ENCODE measurements around the gene PDE4D.
"Not testable (repeated sequence)": the region's sequence is repeated elsewhere in the genome, so short reads cannot be mapped to it uniquely, and the experiment has no call there.

PDE4D gene

GRCh38 chr5:59312223-59312622 lies 581.3 kb downstream of the PDE4D start:
- no peak for DNase-seq

DNA sequence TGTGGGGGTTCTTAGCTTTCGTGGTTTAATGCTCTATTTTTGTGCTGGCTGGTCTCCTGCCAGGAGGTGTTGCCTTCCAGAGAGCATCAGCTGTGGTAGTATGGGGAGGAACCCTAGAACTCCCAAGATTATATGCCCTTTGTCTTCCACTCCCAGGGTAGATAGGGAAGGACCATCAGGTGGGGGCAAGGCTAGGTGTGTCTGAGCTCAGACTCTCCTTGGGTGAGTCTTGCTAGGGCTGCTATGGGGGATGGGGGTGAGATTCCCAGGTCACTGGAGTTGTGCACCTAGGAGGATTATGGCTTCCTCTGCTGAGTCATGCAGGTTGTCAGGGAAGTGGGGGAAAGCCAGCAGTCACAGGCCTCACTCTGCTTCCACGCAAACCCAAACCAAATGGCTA lies 584.8 kb downstream of the PDE4D start:
- DNase-seq = not testable (repeated sequence)

DNA sequence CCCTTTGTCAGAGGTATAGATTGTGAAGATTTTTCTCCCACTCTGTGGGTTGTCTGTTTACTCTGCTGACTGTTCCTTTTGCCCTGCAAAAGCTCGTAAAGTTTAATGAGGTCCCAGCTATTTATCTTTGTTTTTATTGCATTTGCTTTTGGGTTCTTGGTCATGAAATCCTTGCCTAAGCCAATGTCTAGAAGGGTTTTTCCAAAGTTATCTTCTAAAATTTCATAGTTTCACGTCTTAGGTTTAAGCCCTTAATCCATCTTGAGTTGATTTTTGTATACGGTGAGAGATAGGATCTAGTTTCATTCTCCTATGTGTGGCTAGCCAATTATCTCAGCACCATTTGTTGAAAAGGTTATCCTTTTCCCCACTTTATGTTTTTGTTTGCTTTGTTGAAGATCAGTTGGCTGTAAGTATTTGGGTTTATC lies 590.2 kb downstream of the PDE4D start:
- DNase-seq = not testable (repeated sequence)

DNA sequence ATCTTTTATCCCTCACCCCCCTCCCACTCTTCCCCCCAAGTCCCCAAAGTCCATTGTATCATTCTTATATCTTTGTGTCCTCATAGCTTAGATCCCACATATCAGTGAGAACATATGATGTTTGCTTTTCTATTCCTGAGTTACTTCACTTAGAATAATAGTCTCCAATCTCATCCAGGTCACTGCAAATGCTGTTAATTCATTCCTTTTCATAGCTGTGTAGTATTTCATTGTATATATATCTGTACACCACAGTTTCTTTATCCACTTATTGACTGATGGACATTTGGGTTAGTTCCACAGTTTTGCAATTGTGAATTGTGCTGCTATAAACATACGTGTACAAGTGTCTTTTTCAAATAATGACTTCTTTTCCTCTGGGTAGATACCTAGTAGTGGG lies 591.0 kb downstream of the PDE4D start:
- not testable (repeated sequence) for DNase-seq

GRCh38 chr5:59301727-59302126 lies 591.8 kb downstream of the PDE4D start:
- no peak for DNase-seq

DNA sequence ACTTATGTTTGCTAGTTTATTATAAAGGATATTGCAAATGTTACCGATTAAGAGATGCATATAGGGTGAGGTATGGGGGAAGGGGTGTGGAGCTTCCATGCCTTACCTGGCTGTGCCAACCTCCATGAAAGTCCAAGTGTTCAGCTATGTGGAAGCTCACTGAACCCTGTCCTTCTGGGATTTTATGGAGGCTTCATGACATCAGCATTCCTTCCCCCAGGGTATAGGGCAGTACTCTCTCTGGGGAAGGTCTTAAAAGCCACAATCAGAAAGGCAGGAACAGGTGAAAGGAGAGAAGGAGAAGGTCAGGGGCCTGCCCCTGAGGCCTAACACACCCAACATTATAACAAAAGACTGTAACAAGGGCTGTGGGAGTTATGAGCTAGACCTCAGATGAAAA lies 592.6 kb downstream of the PDE4D start:
- no peak for DNase-seq

DNA sequence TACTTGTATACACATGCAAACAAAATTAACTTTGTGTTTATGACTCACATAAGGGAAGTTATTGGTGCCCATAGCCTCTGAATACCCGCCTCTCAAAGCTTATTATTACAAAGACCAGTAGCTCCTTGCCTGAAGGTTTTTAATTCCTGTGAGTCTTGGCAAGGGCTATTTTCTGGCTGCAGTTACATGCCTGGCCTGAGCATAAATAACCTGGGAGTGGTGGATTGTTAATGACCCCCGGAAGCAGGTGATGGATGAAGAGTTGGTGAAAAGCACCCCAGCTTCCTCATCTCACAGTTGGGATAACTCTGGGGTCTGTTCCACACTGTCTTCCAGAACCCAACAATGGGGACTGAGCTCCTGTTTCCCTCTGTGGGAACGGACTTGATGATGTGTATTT lies 594.5 kb downstream of the PDE4D start:
- no peak for DNase-seq

DNA sequence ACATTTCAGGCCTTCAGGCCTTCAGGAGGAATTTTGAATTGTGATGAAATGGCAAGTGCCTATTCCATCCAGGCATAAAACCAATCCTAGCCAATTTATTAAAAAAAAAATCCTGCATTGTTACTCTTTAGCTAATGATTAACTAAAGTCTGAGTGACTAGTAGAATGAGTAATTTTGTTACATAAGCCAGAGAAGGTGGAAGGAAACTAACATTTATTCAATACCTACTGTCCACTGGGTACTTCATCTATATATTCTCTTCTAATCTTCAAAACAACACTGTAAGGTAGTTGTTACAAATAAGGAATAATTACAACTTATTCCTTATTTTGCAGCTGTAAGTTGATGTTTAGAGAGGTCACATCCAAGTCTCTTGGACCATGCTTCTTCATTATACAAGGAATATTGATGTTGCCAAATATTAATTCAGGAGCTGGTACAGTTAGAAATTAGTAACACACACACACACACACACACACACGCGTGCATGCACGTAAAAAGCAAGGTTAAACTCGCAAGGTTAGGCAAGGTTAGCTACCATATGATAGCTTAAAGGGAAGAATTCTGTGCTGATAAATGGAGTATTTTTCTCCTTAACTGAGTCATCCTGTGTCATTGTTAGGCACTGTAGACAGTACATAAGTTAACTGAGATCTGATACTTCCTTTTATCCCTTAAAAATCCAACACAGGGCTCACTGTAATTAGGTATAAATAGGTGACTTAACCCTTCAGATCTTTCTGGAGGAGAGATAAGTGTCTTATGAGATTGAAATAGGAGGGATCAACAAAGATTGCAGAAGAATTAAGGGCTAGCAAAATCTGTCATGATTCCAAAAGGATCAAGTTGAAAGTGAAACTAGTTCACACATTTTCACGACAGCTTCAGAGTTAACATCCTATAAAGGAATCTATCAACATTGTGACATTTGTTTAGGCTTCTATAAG lies 596.9 kb downstream of the PDE4D start:
- no peak for DNase-seq

DNA sequence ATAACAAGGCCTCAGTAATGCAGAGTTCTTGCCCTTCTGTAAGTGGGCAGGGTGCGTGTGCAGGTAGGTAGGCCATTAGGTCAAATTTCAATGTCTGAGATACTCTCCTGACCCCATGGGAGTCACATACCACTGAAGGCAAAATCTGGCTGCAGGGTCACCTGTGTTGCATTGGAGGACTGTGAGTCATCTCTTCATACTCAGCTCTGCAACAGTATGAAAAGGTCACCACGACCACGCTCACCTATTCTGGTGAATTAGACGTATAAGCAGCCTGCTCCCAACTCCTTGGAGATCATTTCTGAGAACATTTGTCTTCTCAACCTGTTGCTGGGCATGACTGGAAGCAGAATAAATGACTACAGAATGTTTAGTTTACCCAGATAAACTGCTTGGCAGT lies 599.8 kb downstream of the PDE4D start:
- no peak for DNase-seq

GRCh38 chr5:59291941-59292340 lies 601.6 kb downstream of the PDE4D start:
- no peak for DNase-seq

DNA sequence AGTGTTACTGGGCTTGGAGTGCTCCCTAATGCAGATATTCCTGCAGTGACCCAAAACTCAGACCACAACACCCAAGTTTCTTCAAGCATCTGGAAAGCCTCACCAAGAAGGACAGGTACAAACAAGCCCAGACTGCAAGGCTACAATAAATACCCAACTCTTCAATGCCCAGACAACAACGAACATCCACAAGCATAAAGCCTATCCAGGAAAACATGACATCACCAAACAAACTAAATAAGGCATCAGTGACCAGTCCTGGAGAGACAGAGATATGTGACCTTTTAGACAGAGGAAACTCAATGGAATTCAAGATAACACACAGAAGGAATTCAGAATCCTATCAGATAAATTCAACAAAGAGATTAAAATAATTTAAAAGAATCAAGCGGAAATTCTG lies 605.6 kb downstream of the PDE4D start:
- DNase-seq = no peak

GRCh38 chr5:59287361-59287760 lies 606.2 kb downstream of the PDE4D start:
- no peak for DNase-seq

DNA sequence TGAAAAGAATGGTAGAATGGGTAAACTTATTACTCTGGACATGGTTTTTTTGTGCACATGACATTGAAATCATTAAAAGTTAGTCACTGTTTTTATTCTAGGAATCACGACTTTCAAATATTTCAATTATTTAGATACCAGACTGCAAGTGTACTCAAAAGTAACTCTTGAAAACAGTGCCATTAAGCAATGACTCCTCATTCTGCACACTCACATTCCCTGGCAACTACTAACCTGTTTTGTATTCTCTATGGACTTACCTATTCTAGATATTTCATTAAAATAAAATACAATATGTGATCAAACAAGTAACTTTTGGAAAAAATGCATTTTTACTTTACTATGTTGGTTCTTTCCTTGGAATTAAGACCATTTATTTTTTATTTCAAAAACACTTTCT lies 607.0 kb downstream of the PDE4D start:
- DNase-seq = no peak

DNA sequence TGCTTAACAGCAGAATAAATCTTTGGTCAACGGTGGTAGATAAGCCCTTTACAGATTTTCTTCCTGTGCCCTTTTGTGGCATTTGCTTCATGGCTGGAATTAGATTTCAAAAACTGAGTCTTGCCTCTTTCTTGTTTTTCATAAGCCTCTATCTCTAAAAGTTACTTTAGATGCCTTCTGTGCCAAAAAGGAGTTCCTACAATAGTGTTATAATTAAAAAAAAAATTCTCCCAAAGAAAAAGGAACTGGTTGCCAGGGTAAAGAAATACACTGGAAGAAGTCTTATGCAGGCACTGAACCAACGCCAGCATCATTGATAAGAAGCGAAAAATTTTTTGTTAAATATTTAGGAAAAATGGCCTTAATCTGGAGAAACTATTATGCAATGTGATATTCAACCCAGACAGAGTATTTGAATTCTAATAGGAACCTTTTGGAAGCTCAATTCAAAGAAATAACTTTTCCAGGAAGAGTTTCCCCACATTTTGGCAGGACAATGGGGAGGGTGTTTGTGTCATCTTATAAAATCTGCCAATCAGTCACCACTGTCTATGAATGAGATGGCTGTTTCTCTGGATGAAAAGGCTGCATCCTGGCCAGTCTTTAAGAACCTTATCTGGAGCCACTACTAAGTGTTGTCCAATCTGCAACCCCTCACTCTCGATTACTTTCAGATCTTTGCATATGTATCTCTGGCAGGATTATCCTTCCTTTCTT lies 608.1 kb downstream of the PDE4D start:
- no peak for DNase-seq

DNA sequence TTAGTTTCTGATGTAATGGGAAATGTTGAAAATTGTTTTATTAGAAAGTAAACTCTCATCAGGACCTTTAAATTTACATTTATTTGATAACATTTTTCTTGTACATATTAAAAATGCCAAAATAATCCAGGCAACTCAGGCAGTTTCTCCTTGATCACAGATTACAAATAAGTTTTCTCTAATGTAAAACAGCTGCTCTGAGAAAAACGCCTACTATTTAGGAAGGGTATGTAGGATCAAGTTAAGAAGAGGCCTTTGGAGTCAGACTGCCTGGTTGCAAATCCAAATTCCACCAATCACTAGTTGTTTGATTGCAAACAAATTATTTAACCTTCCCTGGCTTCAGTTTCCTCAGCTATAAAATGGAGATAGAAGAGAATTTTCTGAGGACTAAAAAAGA lies 610.8 kb downstream of the PDE4D start:
- DNase-seq = no peak

DNA sequence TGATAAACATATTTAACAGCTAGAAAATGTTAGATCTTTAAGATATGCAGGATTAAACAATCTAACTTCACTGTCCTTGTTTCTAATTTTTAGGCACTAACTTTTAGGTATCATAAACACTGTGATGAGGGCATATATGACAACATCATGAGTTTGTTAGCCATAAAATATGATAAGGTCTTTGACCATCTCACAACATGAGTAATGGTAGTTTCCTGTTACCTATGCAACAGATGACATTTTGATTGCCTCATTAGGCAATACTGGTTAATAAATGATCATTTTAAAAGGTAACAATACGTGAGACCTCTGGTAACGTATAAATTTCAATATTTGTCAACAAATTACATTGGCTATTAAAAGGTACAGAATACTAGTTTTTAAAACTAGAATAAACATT lies 613.5 kb downstream of the PDE4D start:
- no peak for DNase-seq

DNA sequence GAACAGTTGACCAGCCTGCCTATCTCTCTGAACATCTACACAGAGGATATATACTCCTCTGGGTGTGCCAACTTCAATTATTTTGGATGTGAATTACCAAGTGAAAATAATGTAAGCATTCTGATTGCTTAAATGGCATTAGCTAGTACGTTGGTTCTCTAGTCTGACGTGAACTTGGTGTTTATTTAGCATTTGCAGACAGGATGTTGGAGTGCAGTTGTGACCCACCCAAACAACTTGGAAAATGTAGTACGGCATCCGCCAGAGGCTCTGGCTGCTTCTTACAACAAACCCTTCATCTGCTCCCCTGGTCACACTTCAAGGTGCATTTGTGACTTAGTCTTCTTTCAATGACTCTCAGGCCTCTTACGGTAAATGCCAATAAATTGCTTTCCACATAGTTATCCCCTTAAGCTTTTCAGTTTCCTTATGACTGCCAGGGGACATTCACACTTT lies 616.6 kb downstream of the PDE4D start:
- no peak for DNase-seq

DNA sequence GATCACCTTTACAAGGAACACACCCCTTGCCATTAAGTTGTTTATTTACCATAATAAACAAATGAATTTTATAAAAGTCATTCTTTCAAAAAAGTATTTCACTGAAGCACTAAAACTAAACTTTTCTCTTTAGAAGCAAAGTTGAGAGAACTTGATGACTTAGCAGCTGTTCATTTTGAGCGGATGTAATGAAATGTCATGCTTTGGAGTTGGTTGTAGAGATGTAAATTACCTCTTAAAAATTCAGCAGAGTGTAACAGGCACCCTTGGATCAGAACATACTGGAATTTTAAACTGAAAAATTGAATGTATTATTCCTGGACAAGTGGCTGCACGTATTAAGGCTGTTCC lies 617.2 kb downstream of the PDE4D start:
- no peak for DNase-seq

DNA sequence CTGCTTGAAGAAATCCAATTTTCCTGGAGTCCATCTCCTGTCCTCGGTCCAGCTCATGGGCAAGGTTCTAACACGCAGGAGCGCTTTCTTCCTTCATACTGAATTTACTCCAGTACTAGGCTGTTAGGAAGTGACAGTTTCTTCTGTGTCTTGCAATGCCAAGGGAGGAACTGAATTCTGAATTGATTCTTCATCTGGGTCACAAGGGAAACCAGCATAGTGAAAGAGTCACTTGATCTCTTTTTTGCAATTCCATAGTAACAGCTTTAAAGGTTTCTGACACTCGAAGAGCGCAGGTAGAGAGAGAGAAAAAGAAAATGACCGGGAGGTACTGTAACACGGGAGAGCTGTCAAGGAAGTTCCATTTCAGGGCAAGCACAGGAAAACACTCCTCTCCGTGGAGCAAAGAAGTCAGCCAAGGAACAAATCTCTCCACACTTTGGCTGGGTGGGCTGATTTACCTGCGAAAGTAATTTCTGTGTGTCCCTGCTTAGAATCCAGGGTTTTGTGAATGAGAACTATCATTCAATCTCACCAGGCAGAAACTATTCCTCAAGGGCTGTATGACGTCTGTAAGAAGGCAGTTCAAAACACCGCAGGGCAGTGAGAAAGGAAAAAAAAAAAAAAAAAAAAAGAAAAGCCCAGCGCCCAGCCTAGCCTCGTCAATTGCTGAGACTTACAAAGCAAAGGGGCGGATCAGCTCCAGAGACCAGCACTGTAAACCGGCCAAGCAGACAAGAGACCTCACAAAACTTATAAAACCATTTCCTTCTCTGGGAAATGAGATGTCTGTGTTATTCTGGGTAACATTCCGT lies 617.8 kb downstream of the PDE4D start:
- no peak for DNase-seq

DNA sequence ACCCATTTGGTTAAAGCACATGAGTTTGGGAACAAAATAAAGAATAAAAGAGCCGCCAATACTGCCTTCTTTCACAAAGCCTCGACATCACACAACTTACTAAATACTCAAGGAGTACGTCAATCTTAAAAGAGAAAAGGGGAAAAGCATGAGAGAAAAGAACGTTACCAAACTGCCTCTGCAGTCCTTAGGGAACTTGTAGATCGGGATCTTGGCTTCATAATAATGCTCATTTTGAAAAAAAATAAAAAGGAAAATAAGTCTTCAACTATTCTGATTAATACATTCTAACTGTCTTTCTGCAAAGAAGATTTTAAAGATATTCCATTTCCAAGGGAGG lies 618.4 kb downstream of the PDE4D start:
- no peak for DNase-seq

- no peak for DNase-seq
Measured at GRCh38 chr5:59274106-59274636, 619.4 kb downstream of the PDE4D start.

DNA sequence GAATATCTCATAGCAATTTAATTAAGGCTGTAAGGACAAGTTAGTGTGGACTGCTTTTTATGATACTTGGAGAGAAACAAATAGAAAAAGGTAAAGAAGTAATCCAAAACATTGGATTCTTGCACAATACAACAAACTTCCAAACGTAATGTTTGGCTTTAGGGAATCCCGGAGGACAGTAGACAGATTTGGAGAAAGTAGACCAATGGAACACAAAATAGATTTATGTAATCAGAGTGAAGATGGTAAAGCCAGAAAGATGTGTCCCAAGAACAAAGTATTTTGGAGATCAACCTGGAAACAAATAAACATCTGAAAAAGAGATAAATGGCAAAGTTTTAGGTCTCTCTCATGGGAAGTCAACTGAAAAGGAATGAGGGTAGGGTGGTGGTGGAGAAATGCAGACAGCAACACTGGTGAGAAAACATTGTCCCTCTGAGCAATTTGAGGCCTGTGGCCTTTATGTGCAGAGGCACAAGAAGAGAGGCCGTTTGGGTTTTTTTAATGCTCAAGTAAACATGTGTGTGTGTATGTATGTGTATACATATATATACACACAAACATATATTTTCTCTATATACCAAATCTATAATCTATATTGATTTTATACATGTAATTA lies 620.6 kb downstream of the PDE4D start:
- no peak for DNase-seq
